GM21390 (cell line): ENCODE results near the gene ACADVL.

Experiments used
- ATAC-seq: cut with Tn5 transposase; IDR thresholded peaks from one replicate; pipeline ENCODE4 v1.9.1; 2021; ENCODE audit not compliant: unreplicated experiment

The ACADVL gene

GRCh38 chr17:7216242-7217112 lies 3.3 kb upstream of the ACADVL start:
- no peak for ATAC-seq

- no peak for ATAC-seq
These were observed 2.4 kb upstream of the ACADVL start for GRCh38 chr17:7217113-7217987.

GRCh38 chr17:7218166-7218565 lies 1.6 kb upstream of the ACADVL start:
- no peak for ATAC-seq

- ATAC-seq = no peak
These were observed 980 bp upstream of the ACADVL start for GRCh38 chr17:7218758-7219157.

GRCh38 chr17:7219229-7219811 lies 418 bp upstream of the ACADVL start:
- ATAC-seq = no peak

GRCh38 chr17:7220593-7221277 lies 997 bp downstream of the ACADVL start:
- no peak for ATAC-seq

- no peak for ATAC-seq
These were observed 1.7 kb downstream of the ACADVL start for GRCh38 chr17:7221278-7222092.

- no peak for ATAC-seq
These were observed 2.6 kb downstream of the ACADVL start for GRCh38 chr17:7222093-7222971.

GRCh38 chr17:7222972-7223292 lies 3.2 kb downstream of the ACADVL start:
- no peak for ATAC-seq

- no peak for ATAC-seq
These were observed 3.6 kb downstream of the ACADVL start for GRCh38 chr17:7223375-7223774.

- no peak for ATAC-seq
These were observed 4.4 kb downstream of the ACADVL start for GRCh38 chr17:7224110-7224509.

- ATAC-seq = no peak
These were observed 4.9 kb downstream of the ACADVL start for GRCh38 chr17:7224661-7225111.

- ATAC-seq = no peak
These were observed 6.1 kb downstream of the ACADVL start for GRCh38 chr17:7225711-7226331.

- ATAC-seq = no peak
These were observed 7.3 kb downstream of the ACADVL start for GRCh38 chr17:7226721-7227710.

- no peak for ATAC-seq
These were observed 9.2 kb downstream of the ACADVL start for GRCh38 chr17:7228920-7229319.

GRCh38 chr17:7229504-7229903 lies 9.8 kb downstream of the ACADVL start:
- no peak for ATAC-seq

GRCh38 chr17:7232114-7232513 lies 12.4 kb downstream of the ACADVL start:
- no peak for ATAC-seq

GRCh38 chr17:7233701-7234082 lies 14.0 kb downstream of the ACADVL start:
- ATAC-seq = no peak
